UCSD-AML1 (cell line): ENCODE measurements around the gene ABHD12B.
A peak's percentile ranks its signal among the peaks of the same experiment; 100 is the strongest.

Experiments used
- DNase-seq: peaks from one replicate; lab custom pipeline; 2025; ENCODE audit not compliant: unreplicated experiment; lab: John Stamatoyannopoulos, UW

The ABHD12B gene

DNA sequence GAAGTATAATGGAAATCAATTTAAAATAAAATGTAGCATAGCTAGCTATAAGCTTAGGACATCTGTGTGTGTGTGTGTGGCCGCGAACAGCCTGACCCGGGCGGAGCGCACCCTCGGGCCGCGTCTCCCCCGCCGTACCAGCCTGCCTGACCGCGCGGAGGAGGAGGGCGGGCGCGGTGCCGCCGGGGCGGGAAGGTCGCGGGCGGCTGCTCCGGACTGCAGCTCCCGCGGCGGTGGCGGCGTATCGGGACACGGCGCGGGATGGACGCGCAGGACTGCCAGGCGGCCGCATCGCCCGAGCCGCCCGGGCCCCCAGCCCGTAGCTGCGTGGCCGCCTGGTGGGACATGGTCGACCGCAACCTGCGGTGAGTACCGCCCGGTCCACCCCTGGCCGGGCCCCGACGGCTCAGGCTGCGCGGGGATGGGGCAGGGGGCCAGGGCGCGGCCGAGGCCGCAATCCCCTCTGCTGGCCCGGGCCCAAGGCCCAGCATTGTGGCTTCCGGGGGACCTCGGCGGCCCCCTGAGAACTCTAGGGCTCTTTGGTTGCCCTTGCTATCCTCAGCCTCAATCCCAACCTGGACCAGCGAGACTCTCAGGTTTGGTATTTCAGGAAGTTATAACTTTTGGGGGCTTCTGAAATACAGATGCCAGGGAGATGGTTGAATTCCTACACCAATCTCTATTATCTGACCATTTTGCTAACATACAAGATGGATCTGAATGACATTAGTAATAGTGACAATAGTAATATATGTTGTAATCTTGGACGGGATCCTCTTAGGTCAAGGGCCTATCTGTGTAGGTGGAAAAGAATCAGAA lies at the start of gene ABHD12B:
Gene ABHD12B (plus strand): TSS at position 140 of the 819 bp plus-strand sequence. CDS start 122 bp downstream, at position 262.
- DNase-seq = no peak

DNA sequence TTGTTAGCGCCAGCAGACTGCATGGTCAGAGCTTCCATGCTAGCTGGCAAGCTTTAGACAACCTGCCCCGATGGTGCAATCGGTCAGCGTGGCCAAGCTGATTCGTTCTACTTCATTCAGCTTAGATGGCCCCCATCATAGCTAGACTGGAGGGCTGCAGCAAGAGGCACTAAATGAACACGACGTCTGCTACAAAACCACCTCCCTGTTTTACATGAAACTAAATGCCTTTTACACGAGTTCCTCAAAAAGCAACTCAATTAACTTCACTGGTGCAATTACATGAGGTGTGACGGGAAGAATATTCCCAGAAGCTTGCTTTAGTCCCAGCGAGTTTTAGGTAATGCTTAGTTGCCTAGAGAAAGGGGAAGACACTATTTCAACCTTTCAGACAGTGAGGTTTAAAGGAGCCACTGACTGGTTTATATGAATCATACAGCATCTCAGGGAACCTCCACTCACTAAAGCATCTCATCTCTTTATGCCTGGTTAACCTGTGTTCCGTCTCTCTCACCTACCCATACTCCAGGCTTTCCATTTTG lies 49.3 kb upstream of the ABHD12B start:
- peak; percentile 35 for DNase-seq

GRCh38 chr14:50823051-50823761 lies 48.6 kb upstream of the ABHD12B start:
- no peak for DNase-seq

- DNase-seq = no peak
Observed at GRCh38 chr14:50823762-50824636, 47.9 kb upstream of the ABHD12B start.

DNA sequence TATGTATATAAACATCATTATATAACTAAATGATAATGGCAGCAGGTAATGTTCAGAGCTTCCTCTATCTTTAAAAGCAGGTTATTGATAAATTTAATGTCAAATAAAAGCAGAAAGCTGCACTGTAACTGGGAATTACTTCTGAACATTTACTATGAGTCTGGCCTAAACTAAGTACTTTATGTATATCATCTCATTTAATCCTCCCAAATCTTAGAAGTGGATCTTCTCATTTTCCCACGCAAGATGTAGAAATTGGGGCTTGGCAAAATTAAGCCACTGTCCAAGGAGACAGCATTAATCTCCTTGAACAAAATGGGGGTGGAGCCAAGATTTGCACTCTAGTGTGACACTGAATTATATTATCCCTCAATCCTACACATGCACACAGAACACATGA lies 46.5 kb upstream of the ABHD12B start:
- DNase-seq = no peak

GRCh38 chr14:50826681-50827080 lies 45.2 kb upstream of the ABHD12B start:
- no peak for DNase-seq

DNA sequence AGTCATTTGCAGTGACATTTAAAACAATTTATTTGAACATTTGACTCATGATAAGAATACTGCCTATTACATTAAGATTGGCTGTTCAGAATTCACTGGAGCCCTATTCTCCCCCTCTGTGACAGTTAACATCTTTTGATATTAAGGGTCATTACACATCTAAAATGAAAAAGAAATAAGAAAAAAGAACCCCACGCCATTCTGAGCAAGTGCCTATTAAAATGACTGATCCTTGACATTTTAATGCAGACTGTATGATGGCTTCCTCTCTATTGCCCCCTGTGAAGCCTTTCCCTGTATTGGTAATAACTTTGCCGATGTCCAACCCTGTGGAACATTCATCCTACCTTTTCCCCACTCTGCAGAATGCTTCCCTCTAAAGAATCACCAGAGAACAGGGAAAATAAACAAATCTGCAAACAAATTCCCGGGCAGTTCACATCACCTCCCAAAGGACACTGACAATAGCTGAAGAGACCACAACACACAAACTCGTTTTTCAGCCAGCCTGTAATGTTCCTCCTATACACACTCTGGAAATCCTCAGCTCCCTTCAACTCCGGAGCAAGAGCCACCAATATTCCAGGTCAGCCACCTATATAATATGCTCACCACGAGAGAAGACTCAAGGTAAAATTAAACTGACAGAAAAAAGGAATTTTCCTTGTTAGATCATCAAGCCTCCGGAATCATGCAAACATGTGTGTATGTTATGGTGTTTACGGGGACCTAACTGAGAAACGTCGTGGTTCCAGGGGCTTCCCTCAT lies 42.9 kb upstream of the ABHD12B start:
- no peak for DNase-seq

- peak; percentile 49 for DNase-seq
Observed at GRCh38 chr14:50829489-50830043, 42.3 kb upstream of the ABHD12B start.

DNA sequence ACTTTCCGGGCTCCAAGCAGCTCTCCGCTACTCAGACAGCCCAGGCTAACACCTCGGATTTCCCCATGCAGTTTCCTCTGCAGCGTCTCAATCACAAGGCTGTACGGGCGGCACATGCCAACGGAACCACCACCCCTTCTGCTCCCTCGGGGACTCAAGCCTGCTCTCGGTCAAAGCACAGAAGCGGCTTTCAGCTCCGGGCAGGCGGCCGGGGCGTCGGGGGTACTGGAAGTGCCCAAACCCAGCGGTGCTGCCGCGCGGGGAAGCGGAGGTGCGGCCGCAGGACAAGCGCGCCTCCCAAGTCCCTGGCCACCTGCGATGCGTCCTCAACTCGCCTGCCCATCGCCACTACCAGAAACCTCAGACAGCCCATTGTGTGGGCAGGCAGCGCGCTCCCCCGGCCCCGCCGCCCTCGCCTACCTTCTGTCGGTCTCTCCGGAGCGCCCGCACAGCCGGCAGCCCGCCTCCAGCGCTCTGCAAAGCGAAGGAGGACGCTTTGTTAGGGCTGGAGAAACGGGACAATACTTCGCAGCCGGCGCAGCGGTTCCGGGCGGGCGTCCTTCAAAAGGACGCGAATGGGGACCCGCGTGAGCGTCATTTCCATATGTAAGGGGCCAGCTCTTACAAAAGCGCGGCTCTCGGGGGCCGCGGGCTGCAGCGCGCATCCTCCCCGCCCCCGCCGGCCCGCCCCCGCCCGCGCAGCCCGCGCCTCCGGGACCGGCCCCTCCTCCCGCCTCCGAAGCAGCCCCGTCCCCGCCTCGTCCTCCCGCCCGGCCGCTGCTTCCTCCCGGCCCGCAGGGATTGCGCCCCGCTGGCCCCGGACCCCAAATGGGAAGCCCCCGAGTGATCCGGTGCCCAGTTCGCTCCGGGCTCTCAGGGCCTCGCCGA lies 41.6 kb upstream of the ABHD12B start:
- DNase-seq = peak; percentile 66

DNA sequence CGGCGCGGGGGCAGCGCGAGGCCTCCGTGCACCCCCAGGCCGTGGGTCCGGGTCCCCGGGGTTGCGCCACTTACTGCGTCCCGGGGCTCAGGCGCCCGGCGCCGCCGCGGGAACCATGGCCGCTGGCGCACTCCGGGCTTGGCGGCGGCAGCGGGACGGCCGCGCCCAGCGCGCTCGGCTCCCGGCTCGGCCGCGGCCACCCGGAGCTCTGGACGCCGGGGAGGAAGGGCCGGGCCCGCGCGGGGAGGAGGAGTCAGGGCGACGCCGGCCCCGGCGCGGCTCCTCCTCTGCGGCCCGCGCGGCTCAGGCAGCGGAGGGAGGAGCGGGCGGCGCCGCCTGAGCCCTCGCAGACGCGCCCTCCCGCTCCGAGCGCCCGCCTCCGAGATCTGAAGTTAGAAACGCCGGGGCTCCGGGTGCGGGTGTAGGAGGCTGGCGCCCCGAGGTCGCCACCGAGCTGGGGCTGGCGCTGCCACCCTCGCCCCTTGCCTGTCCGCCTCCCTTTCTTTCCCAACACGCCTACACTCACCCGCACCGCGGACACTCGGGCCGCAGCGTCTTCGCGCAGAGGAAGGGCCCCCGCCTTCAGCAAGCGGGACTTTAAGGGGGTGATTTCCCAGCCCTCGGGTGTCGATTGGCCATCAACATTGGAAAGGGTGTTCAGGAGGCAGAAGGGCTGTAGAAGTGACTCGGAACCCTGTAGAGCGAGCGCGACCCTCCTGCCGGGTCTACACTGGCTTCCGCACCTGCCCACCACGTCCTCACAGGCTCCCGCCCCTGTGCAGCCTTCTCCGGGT lies 40.7 kb upstream of the ABHD12B start, which contains the start of gene NIN:
Gene NIN (minus strand): TSS at position 231 of the 794 bp plus-strand sequence. CDS start 9,106 bp downstream, outside the sequence.
- DNase-seq = peak; percentile 85

GRCh38 chr14:50831726-50832168 lies 40.1 kb upstream of the ABHD12B start:
- no peak for DNase-seq

- no peak for DNase-seq
Observed at GRCh38 chr14:50832935-50833630, 38.8 kb upstream of the ABHD12B start.

DNA sequence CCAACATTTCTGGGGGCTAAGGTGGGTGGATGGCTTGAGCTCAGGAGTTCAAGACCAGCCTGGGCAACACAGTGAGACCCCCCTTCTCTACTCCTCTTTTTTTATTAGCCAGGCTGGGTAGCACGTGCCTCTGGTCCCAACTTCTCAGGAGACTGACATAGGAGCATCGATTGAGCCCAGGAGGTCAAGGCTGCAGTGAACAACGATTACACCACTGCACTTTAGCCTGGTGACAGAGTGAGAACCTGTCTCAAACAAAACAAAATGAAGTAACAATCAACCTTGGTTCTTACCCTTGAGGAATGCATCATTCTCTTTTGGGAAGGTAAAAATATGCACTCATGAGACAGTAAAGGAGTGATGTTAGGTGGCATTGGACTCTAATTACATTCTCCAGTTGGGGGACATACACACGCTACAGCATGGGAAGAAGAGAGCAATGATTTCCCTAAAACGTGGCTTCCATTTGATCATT lies 37.0 kb upstream of the ABHD12B start:
- no peak for DNase-seq

GRCh38 chr14:50835280-50835679 lies 36.6 kb upstream of the ABHD12B start:
- no peak for DNase-seq

- no peak for DNase-seq
Observed at GRCh38 chr14:50836515-50836914, 35.3 kb upstream of the ABHD12B start.

GRCh38 chr14:50837271-50837670 lies 34.6 kb upstream of the ABHD12B start:
- no peak for DNase-seq

DNA sequence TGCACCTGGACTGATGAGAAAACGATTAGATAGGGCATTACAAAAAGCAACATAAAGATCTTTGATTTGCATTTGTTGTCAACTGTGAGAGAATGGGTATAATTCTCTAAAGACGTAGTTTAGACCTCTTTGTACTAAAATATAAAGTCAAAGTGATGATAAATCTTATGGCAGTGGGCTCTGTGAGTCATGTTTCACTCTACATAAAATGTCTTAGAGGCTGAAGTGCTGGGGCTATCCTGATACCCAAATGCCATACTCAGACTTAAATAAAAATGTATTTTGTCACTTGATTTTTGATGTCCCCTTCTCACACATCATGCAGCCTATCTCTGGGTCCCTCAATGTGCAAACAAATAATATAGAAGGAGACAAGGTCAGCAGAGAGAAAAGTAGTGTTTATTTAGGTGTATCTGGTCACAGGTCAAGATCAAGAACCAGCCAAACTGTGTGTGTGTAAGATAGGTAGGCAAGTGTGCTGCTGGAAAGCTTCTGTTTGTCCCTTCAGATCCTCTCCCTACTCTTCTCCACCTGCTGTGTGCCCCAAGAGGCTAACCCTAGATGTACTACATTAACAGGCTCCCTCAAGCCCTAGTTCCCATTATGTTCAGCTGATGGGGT lies 33.9 kb upstream of the ABHD12B start:
- DNase-seq = no peak
